ENCODE measurements around the gene CYP51A1.

DNA sequence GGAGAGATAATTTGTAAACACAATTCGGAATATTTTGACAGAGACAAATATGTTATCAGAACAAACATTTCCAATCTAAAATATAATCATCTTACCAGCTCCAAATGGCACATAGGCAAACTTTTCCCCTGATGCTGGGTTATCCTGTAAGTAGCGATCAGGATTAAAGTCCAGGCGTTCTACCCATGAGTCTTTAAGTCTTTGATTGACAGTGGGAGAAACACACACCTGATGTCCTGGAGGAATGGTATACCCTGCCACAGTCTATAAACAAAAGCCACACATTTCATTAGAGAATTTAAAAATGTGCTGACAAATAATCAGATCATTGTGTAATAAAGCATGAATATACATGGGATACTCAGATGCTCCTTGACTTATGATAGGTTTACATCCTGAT lies 17.3 kb downstream of the CYP51A1 start:
- TF ChIP-seq CTCF (IDR thresholded peaks at IDR 0.05) (no peak), POLR2A (IDR thresholded peaks at IDR 0.05) (no peak)
